MV-4-11 (cell line): ENCODE results near the gene GZF1.
A peak's percentile ranks its signal among the peaks of the same experiment; 100 is the strongest.

Experiments
- DNase-seq: peaks from one replicate; lab custom pipeline; 2025; lab: John Stamatoyannopoulos, UW

Gene GZF1

DNA sequence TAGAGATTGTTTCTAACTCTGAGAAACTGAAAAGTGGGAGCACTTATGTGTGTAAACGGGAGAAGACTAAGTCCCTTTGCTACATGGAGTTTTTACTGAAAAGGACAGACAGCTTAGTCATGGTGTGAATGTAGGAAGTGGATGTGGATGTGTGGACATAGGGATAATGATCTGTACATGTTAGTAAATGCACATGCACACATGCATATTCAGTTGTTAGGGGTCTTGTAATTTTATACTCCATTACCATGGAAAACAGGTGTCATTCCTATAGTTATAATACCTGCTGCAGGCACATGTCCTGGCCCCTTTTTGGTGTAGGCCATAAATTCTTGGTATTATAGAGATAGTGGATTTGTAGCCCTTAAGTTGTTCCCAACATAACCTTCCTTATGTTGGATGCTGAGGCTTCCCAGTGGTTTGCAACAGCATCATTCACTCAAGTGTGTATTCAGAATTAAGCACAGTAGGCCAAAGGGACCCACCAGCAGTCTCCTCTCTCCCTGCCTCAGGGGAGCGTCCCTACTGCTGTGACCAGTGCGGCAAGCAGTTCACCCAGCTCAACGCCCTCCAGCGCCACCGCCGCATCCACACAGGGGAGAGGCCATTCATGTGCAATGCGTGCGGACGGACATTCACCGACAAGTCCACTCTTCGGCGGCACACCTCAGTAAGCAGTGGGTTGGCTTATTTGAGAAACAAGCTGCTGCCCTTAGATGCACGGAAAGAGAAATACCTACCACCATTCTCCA, 7.3 kb downstream of the GZF1 start:
- no peak for DNase-seq

GRCh38 chr20:23370274-23370673, 8.3 kb downstream of the GZF1 start:
- DNase-seq = no peak

DNA sequence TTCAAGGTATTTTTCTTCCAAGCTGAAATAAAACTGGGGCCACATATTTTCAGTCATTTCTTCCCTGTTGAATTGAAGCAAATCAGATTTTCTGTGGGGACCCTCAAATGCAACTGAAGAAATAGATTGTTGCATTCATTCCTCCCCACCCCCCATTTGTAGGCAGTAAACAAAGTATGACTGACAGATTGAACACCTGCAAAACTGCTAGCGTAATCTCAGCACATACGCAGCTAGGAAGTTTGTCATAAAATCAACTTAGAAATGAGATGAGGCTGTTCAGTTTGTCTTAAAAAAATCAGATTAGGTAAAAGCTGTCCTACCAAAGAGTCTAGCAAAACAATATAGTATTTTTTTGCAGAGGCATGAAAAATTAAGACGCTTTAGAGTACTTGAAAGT, 8.9 kb downstream of the GZF1 start:
- DNase-seq = no peak

DNA sequence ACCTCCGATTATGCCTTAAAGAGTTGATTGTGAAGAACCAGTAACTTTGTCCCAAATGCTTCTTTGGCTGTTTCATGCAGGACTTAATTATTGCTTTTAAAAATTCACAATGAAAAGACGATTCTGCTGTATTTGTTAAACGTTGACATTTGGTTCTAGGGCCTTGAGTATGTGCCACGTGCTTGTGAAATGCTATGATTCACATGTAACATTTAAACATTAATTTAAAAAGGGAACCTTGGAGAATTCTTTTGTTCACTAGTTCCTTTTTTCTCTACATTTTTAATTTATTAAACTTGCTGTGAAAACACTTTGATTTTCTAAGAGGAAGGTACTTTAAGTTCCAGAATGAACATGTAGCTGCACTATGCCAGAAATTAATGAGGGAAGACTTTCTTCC, 9.5 kb downstream of the GZF1 start:
- peak; percentile 17 for DNase-seq

DNA sequence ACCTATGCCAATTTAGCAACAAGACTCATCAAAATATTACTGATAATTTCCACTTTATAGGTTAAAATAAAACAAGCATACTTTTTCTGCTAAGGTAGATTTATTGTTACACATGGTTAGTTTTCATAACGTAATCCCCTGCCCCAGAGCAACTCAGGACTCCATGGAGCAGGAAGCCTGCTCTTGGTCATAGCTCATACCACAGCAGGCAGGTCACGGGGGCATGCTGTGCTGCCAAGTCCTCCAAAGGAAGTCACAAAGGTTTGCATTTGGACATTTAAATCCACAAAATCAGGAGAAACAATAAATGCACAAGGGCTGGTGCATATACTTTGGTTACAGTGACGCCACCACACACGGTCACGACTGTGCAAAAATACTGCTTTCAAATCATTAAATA, 12.5 kb downstream of the GZF1 start:
- DNase-seq = no peak

DNA sequence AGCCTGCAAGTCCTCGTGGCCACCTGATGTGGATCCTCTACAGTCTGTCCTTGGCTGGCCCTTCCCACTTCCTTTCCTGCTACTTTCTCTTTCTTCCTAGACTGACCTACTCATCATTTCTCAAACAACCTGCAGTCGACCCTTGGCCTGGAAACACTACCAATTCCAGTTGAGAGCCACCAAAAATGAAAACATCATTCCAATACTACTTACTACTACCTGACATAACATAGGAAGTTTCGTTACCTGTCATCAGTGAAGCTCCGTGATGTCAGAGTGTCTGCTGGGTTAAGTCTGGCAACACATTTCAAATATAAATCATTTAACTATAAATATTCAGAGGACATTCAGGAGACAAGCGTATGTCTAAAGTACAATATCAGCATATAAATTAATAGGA, 13.8 kb downstream of the GZF1 start:
- no peak for DNase-seq

DNA sequence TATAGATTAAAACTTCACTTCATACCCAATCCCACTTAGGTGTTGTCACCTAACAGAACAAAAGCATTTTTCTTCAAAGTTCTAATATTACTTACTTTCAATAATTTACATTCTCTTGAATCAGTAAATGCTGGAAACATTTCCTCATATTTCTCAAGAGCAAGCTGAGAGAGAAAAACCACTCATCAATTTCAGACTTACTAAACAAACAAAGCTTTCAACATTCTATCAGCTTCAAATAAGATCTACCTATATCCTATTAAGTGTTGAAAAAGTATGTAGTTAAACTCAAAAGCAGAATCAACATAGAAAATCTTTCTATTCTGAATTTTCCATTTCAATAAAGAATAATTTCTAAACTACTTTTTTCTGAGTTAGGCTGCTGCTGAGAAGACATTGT, 17.8 kb downstream of the GZF1 start:
- DNase-seq = no peak

GRCh38 chr20:23381876-23382275, 19.9 kb downstream of the GZF1 start:
- no peak for DNase-seq

- no peak for DNase-seq
These were observed 24.5 kb downstream of the GZF1 start for GRCh38 chr20:23386304-23387117.

DNA sequence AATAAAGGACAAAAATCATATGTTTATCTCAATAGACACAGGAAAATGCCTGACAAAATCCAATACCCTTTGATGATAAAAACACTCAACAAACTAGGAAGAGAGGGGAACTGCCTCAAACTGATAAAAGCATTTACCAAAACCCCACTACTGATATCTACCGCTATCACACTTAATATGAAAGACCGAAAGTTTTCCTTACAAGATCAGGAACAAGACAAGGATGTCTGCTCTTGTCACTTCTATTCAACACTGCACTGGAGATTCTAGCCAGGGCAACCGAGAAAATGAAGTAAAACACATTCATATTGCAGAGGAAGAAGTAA, 25.1 kb downstream of the GZF1 start:
- DNase-seq = no peak

DNA sequence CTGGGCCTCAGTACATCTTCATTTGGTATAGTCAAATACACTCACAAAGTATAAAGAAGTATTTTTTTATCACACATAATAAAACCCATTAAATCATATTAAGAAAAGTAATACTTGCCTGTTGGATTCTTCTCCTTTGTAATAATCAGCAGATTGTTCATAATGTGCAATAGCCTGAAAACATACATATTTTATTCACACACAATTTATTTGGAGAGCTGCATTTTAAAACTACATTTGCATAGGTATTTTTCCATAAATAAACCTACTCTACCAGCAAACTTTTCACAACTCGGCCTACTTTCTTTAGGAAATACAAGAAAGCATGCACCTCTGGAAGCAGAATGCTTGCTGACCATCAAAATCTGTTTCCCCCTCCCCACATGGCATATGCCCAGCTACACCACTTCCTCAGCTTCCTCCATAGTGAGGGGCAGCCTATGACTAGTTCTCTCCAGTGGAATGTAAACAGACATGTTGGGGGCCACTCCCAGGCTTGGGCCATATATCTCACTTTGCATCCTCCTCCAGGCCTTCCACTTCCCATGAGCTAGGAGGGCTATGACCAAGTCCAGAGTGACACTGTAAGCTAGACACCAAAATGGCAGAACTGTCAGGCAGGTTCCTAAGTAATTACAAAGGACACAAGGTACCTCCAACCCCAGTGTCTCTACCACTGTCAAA, 28.3 kb downstream of the GZF1 start:
- DNase-seq = no peak

DNA sequence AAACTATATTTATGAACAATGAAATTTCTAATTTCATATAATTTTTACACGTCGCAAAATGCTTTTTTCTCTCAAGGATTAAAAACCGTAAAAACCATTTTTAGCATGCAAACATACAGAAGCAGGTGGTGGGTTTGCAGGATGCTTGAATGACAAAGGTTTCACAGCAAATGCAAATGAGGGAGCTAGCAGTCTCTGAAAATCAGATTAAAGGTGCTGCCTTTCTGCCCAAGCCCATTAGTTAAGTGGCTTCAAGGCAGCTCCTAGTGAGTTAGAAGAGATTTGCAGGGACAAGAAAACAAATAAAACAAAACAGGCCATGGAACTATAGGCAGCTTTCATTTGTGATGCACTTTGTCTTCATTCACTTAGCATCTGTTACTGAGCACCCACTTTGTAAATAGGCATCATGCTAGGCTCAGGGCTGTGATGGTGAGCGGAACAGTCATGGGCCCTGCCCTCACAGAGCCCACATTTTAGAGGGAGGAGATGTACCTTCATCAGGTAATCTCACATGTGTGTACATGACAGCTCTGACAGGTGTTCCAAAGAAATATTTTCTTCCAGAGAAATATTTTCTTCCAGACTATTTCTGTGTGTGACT, 29.8 kb downstream of the GZF1 start:
- DNase-seq = no peak

DNA sequence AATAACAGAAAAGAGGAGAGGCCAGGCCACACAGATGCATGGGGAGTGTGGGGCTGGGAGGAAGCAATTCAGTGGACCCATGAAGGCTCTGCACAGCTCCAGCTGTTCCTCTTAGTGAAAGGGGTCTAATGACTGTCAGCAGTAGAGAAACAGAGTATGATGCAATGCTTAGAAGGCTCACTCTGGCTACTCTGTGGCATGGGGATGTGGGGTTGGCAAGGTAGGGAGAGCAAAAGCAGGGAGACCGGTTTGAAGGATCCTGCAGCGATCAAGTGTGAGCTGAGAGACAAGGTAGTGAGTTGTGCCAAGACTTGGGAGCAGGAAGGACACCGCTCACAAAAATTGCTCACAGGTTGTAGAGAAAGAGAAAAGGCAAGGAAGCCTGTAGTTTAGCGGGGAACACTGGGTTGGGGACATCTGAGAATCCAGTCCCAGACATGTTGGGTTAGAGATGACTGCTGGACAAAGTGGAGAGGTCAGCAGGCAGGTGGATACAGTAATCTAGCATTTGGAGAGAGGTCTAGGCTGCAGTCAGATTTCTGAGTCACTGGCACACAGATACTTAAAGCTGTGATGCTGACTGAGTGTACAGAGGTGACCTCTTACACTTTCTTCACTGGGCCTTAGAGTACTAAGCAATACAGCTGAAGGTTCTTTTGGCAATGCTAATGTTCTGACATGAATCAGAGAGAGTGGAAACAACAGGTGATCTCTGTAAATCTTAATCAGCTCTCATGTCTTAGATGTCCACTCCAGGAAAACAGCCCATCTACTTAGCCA, 32.2 kb downstream of the GZF1 start:
- DNase-seq = peak; percentile 29

GRCh38 chr20:23396950-23397627, 35.1 kb downstream of the GZF1 start:
- no peak for DNase-seq

- DNase-seq = peak; percentile 49
These were observed 36.0 kb downstream of the GZF1 start for GRCh38 chr20:23397961-23398360.

GRCh38 chr20:23399568-23400241, 37.7 kb downstream of the GZF1 start:
- peak; percentile 21 for DNase-seq

GRCh38 chr20:23401051-23401450, 39.1 kb downstream of the GZF1 start:
- no peak for DNase-seq

- DNase-seq = no peak
These were observed 41.8 kb downstream of the GZF1 start for GRCh38 chr20:23403751-23404150.

- DNase-seq = no peak
These were observed 42.2 kb downstream of the GZF1 start for GRCh38 chr20:23404196-23404595.

- DNase-seq = no peak
These were observed 44.9 kb downstream of the GZF1 start for GRCh38 chr20:23406880-23407279.
